ENCODE measurements around the gene OAS2.
"Not testable (repeated sequence)": the region's sequence is repeated elsewhere in the genome, so short reads cannot be mapped to it uniquely, and the experiment has no call there.

OAS2 gene

GRCh38 chr12:112986291-112986800, 8.0 kb downstream of the OAS2 start:
- no peak for DNase-seq

GRCh38 chr12:112987561-112987960, 9.2 kb downstream of the OAS2 start:
- no peak for DNase-seq

GRCh38 chr12:112988224-112988623, 9.9 kb downstream of the OAS2 start:
- DNase-seq, result no peak

GRCh38 chr12:112988823-112989385, 10.6 kb downstream of the OAS2 start:
- DNase-seq, result not testable (repeated sequence)

GRCh38 chr12:112989806-112990205, 11.5 kb downstream of the OAS2 start:
- DNase-seq, result no peak

- DNase-seq, result peak; percentile 46
Measured at GRCh38 chr12:112992541-112993398, 14.5 kb downstream of the OAS2 start.

GRCh38 chr12:112995008-112995407, 16.7 kb downstream of the OAS2 start:
- no peak for DNase-seq

GRCh38 chr12:112996501-112996900, 18.2 kb downstream of the OAS2 start:
- DNase-seq, result no peak

- DNase-seq, result no peak
Measured at GRCh38 chr12:112997506-112997905, 19.2 kb downstream of the OAS2 start.

GRCh38 chr12:112998987-112999767, 20.9 kb downstream of the OAS2 start:
- no peak for DNase-seq

GRCh38 chr12:113000433-113000832, 22.1 kb downstream of the OAS2 start:
- DNase-seq, result no peak

GRCh38 chr12:113002155-113002554, 23.8 kb downstream of the OAS2 start:
- DNase-seq, result no peak

- DNase-seq, result no peak
Measured at GRCh38 chr12:113002676-113003075, 24.4 kb downstream of the OAS2 start.

- no peak for DNase-seq
Measured at GRCh38 chr12:113003636-113004035, 25.3 kb downstream of the OAS2 start.

GRCh38 chr12:113005762-113006161, 27.4 kb downstream of the OAS2 start:
- no peak for DNase-seq

GRCh38 chr12:113006206-113006605, 27.9 kb downstream of the OAS2 start:
- DNase-seq, result no peak

GRCh38 chr12:113006641-113007040, 28.3 kb downstream of the OAS2 start:
- DNase-seq, result no peak

GRCh38 chr12:113007166-113007565, 28.8 kb downstream of the OAS2 start:
- no peak for DNase-seq

- DNase-seq, result no peak
Measured at GRCh38 chr12:113010701-113011100, 32.4 kb downstream of the OAS2 start.

GRCh38 chr12:113014565-113014964, 36.2 kb downstream of the OAS2 start:
- DNase-seq, result no peak

GRCh38 chr12:113016796-113017195, 38.5 kb downstream of the OAS2 start:
- no peak for DNase-seq

GRCh38 chr12:113019025-113019424, 40.7 kb downstream of the OAS2 start:
- DNase-seq, result no peak

- no peak for DNase-seq
Measured at GRCh38 chr12:113021500-113021899, 43.2 kb downstream of the OAS2 start.

Data from effector CD4-positive, alpha-beta T cell (primary cell).